ENCODE results near the gene B3GNT3. TPM values are rescaled to one million over a fixed set of nuclear protein-coding genes. Genes with fewer than 3 reads are reported as not detected.

Gene B3GNT3
- total and polyA plus RNA-seq, 2 of the 4 experiments (the other 2 are of a cell fraction): not detected

DNA sequence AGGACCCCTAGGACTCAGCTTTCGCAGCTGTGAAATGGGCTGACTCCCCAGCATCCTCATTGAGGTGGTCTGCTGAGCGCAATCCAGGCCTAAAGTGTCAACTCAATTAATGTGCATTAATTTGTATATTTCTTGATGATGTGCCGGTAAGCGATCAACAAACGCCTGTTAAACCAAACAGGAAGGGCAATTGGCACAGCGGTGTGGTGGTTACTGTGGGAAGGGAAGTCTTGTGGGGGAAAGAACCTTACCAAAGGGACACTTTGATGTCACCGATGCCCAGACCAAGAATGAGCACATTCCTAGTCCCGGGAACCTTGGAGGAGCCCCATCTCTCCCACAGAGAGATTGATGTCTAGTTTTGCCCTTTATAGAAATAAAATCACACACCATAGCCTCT is 51.2 kb downstream of the B3GNT3 start:
- H3K4ac ChIP-seq (ENCODE audit: low read depth, low read length): no peak overlapping the region
- no peak overlapping the region for H2BK15ac ChIP-seq (ENCODE audit: low read depth, low read length)
- POLR2A ChIA-PET (ENCODE audit: unreplicated experiment): no interaction called here
- no peak overlapping the region for H2AK5ac ChIP-seq (ENCODE audit: low read depth, low read length)
- no peak for TF ChIP-seq MAZ (IDR thresholded peaks at IDR 0.05; ENCODE audit: borderline replicate concordance, low read depth, low read length)
- no peak for TF ChIP-seq NFE2L2 (IDR thresholded peaks at IDR 0.05; ENCODE audit: low read depth, low read length)
- TF ChIP-seq CTCF (conservative IDR thresholded peaks at IDR 0.05; ENCODE audit: low read depth, low read length): no peak
- no peak for TF ChIP-seq CEBPB (IDR thresholded peaks at IDR 0.05; ENCODE audit: low read depth, low read length)
- no peak for TF ChIP-seq MXI1 (IDR thresholded peaks at IDR 0.05; ENCODE audit: borderline replicate concordance, low read depth, low read length)
- TF ChIP-seq RAD21 (IDR thresholded peaks at IDR 0.05; ENCODE audit: low read length): no peak
- TF ChIP-seq, protein P1, sequence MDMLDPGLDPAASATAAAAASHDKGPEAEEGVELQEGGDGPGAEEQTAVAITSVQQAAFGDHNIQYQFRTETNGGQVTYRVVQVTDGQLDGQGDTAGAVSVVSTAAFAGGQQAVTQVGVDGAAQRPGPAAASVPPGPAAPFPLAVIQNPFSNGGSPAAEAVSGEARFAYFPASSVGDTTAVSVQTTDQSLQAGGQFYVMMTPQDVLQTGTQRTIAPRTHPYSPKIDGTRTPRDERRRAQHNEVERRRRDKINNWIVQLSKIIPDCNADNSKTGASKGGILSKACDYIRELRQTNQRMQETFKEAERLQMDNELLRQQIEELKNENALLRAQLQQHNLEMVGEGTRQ (IDR thresholded peaks at IDR 0.05; ENCODE audit: low read depth, low read length): no peak
- TF ChIP-seq, protein P2, sequence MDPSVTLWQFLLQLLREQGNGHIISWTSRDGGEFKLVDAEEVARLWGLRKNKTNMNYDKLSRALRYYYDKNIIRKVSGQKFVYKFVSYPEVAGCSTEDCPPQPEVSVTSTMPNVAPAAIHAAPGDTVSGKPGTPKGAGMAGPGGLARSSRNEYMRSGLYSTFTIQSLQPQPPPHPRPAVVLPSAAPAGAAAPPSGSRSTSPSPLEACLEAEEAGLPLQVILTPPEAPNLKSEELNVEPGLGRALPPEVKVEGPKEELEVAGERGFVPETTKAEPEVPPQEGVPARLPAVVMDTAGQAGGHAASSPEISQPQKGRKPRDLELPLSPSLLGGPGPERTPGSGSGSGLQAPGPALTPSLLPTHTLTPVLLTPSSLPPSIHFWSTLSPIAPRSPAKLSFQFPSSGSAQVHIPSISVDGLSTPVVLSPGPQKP (IDR thresholded peaks at IDR 0.05; ENCODE audit: borderline replicate concordance, low read depth, low read length): no peak
- no peak for TF ChIP-seq BHLHE40 (IDR thresholded peaks at IDR 0.05; ENCODE audit: low read depth, low read length)
- TF ChIP-seq SMC3 (IDR thresholded peaks at IDR 0.05; ENCODE audit: low read depth, low read length): no peak
- TF ChIP-seq CHD1 (IDR thresholded peaks at IDR 0.05; ENCODE audit: low read depth, low read length): no peak
- no peak for TF ChIP-seq RCOR1 (IDR thresholded peaks at IDR 0.05; ENCODE audit: insufficient replicate concordance, low read length)
- no peak for TF ChIP-seq MAFK (IDR thresholded peaks at IDR 0.05; ENCODE audit: low read depth, low read length)
- TF ChIP-seq POLR2A (IDR thresholded peaks at IDR 0.05; ENCODE audit: low read depth, low read length): no peak
- TF ChIP-seq RFX5 (IDR thresholded peaks at IDR 0.05; ENCODE audit: low read depth, low read length): no peak
- no peak for TF ChIP-seq FOS (IDR thresholded peaks at IDR 0.05; ENCODE audit: low read depth, low read length)
- no peak overlapping the region for H3K23ac ChIP-seq (ENCODE audit: low read depth, low read length)
- no peak overlapping the region for H4K91ac ChIP-seq (ENCODE audit: insufficient read depth, low read depth, low read length)
- dilution Hi-C loops (cut with HindIII; ENCODE audit: low sequenced_read_pairs, unreplicated experiment): no loop called here
- H2AFZ ChIP-seq (replicated peaks; ENCODE audit: low read length, poor library complexity): no peak overlapping the region
- intact Hi-C loops (cut with micrococcal nuclease): no loop called here
- H3K79me1 ChIP-seq (ENCODE audit: low read depth in 1 of 2, low read length in 2 of 2): no peaks in the 10 kb centered on the region
- H3K9me1 ChIP-seq (ENCODE audit: insufficient read depth, low read length): no peaks in the 10 kb centered on the region
- in situ Hi-C loops (cut with MboI; ENCODE audit: low sequenced_read_pairs): no loop called here
- no peak overlapping the region for H3K14ac ChIP-seq (replicated peaks; ENCODE audit: low read depth, low read length)
- no TSS peak for BruUV-seq (replicated peaks)
- H3K18ac ChIP-seq (ENCODE audit: low read depth, low read length): no peak overlapping the region
- no peak for DNase-seq
- H2AK9ac ChIP-seq (replicated peaks; ENCODE audit: low read depth, low read length, poor library complexity): no peak overlapping the region
- H2BK20ac ChIP-seq (ENCODE audit: low read depth, low read length): no peak overlapping the region
- CTCF ChIA-PET: no interaction called here
- no CpG with 5 or more reads among the region's 8 CpGs for WGBS, 2 experiments (ENCODE audit: extremely low coverage in 2 of 2, insufficient read length in 1 of 2)
- H3K4me3 ChIP-seq (ENCODE audit: insufficient read depth, low read depth, low read length): no peak overlapping the region
- no peak for ATAC-seq (ENCODE audit: low read depth)
- H4K5ac ChIP-seq (ENCODE audit: low read depth, low read length): no peak overlapping the region
- no peak overlapping the region for H3K27ac ChIP-seq (ENCODE audit: insufficient read depth, low read length)
- H3K9ac ChIP-seq (ENCODE audit: low read depth, low read length): no peak overlapping the region
- no peaks in the 10 kb centered on the region for H3K36me3 ChIP-seq (ENCODE audit: control insufficient read depth, insufficient read depth, low read length)
- no peak overlapping the region for H2BK120ac ChIP-seq (ENCODE audit: low read depth, low read length)
- no peaks in the 10 kb centered on the region for H4K20me1 ChIP-seq (ENCODE audit: insufficient read depth, low read length)
- H4K8ac ChIP-seq (ENCODE audit: low read depth in 2 of 2, low read length in 2 of 2): no peak overlapping the region
- H3K27me3 ChIP-seq (ENCODE audit: control insufficient read depth, insufficient read depth, low read length): peaks cover 2% of the 10 kb centered on the region; the same call in 1 of the 2 replicates
- no peaks in the 10 kb centered on the region for H3K9me3 ChIP-seq (ENCODE audit: control insufficient read depth, insufficient read depth, low read length)
- no peak overlapping the region for H2BK5ac ChIP-seq (ENCODE audit: low read depth, low read length, poor library complexity, severe bottlenecking)
- no peak overlapping the region for H3K56ac ChIP-seq (ENCODE audit: extremely low read depth, insufficient read depth, low read length)
- peaks cover 8% of the 10 kb centered on the region for H3K4me1 ChIP-seq (ENCODE audit: control insufficient read depth, insufficient read depth, low read length)
- no peak overlapping the region for H3K4me2 ChIP-seq (ENCODE audit: low read depth, low read length)
